Activated CD4-positive, alpha-beta T cell treated with anti-CD3 and anti-CD28 coated beads for 24 hours (primary cell): ENCODE data around the gene KNSTRN.

ENCODE experiments used
- DNase-seq, 2 donors: peaks; one replicate each; pipeline ENCODE4 v3.0.0-alpha.2; 2020; ENCODE audit warnings: low read depth in 2 of 2

The KNSTRN gene

DNA sequence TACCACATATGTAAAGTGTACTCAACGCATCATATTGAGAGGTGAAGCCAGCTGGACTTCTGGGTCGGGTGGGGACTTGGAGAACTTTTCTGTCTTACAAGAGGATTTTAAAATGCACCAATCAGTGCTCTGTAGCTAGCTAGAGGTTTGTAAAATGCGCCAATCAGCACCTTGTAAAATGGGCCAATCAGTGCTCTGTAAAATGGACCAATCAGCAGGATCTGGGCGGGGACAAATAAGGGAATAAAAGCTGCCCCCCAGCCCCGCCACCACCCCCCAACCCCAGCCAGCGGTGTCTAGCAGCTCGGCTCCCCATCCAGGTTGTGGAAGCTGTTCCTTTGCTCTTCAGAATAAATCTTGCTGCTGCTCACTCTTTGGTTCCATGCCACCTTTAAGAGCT lies 16.8 kb downstream of the KNSTRN start:
- no peak for DNase-seq

DNA sequence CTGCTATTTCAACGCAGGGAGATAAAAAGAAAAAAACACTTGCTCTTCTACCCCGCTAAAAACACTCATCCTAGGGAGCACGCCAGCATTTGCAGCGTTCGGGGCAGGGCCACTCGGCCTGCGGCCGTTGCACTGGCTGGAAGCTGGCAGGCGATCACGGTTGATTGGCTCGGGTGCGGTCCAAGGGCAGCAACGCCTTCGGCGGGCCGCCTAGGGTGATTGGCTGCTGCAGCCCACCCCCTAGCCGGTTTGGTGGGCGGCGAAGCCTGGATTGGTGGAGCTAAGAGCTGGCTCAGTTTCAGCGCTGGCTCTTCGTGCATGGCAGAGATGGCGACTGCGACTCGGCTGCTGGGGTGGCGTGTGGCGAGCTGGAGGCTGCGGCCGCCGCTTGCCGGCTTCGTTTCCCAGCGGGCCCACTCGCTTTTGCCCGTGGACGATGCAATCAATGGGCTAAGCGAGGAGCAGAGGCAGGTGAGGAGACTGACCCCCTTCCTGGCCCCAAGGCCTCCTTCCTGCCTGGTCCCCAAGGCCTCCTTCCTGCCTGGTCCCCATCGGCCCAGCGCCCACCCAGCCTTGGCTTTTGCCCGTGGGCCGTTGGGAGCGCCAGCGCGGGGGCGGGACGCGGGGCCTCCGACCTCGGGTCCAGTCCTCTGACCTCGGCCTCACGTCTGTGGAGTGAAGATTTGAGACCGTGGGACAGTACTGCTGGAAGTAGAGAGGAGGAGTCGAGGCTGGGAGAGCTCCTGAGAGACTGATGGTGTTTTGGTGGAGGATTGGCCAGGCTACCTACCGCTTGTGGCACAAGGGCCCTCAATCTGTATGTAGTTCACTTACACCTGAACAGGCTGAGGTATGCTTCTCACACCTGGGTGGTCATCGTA lies 23.2 kb downstream of the KNSTRN start, which contains the start of gene IVD:
IVD (plus strand) TSS at position 295 of the 881 bp plus-strand sequence; CDS start at position 328, 33 bp downstream.
- peak; percentile 84 to 85 for DNase-seq

DNA sequence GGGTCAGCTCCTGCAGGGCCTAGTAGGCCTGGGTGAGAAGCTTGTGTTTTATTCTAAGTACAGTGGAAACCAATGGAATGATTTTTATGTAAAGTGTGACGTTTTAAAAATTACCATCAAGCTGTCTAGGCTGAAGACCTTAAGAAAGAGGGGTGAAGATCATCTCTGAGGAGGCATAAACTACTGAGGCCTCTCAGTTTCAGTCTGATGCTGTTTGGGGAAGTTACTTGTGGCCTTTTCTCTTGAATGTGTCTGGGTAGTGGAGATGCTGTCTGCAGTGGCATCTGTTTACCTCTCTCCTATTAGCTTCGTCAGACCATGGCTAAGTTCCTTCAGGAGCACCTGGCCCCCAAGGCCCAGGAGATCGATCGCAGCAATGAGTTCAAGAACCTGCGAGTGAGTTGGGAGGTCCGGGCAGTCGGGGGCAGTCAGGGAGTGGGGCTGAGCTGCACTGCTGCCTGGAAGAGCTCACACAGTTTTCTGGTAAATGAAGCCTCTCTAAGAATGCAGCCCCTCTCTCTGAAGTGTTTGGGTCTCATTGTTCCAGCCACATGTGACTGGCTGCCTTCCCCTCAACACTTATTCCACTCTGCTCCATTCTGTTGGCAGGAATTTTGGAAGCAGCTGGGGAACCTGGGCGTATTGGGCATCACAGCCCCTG lies 24.9 kb downstream of the KNSTRN start:
- no peak for DNase-seq

DNA sequence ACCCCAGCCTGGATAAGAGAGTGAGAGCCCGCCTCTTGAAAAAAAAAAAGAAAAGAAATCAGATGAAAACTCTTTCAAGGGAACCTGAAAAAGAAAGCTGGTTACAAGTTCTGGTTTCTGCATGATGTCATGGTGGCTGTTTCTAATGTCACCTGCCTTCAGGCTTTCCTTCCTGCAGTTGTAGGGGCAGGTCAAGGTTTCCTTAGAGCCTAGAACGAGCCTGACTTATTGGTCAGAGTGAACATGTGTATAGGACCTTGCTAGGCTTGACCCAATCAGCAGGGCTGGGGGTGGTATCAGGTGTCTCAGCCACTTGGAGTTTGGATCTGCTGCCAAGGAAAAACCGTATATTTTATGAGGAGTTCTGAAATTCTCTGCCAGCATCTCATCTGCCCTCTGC lies 26.8 kb downstream of the KNSTRN start:
- DNase-seq, result no peak

DNA sequence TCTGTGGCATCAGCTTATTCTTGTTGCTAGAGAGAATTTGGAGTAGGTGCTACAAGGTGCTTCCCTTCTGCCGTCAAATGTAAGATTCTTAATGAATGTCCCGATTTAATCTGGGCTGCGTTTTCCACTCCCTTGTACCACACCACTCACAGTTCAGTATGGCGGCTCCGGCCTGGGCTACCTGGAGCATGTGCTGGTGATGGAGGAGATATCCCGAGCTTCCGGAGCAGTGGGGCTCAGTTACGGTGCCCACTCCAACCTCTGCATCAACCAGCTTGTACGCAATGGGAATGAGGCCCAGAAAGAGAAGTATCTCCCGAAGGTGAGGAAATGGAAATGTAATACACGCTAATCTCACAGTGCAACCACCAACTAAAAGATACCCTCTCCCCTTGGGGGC lies 28.0 kb downstream of the KNSTRN start:
- no peak for DNase-seq

DNA sequence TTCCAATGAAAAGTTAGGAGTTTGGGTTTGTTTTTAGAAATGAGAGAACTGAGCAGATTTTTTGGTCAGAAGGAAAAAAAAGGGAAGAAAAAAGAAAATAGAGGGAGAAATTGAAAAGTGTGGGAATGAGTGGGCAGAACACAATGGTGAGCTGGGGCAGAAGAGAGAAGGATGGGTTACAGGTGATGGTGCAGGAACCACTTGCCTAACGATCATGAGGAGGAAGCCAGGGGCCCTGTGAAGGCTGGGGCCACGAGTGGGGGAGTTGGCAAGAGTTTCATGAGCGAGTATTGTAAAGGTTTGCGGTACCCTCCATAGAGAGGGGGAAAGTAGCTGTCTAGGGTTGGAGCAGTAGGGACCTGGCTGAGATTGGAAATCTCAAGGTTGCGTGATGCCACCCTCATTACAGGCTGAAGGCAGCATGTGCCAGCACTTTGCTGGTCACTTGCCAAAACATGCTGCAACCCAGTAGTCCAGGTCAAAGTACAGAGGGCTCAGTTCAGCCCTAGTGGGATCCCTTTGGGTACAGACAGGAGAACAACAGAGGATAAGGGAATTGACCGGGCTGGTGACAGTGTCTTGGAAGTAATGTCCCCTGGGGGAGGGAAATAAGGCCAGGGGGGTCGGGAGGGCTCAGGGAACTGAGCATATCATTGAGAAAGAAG lies 29.7 kb downstream of the KNSTRN start:
- no peak for DNase-seq

DNA sequence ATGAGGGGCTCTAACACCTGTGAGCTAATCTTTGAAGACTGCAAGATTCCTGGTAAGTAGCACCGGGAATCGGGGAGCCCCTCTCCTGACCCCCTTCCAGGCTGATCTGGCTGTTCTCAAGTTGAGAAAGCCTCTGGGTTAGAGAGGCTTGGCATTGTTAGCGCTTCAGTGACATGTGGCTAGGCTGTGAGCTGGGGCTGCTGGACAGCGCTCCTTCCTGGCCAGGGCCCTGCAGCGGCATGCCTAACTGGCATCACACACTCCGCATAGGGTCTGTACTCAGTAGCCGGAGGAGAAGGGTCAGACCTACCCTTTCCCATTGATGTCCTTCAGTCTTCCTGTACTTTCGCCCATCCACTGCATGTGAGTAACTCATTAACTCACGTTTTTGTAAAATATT lies 30.5 kb downstream of the KNSTRN start:
- DNase-seq, result no peak

DNA sequence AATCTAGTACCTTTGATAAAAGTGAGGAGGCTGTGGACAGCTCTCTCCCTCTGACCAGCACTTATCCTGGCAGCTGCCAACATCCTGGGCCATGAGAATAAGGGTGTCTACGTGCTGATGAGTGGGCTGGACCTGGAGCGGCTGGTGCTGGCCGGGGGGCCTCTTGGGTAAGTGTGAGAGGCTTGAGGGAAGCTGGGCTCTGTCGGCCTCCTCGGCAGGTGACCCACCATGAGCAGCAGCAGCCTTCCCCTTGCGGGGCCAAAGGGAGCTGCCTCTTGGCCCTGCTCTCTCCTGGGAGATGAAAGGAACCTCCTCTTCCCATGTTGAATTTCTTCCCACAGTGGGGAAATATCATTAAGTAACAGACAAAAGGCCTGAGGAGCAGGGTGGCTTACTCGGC lies 32.3 kb downstream of the KNSTRN start:
- DNase-seq, result no peak

DNA sequence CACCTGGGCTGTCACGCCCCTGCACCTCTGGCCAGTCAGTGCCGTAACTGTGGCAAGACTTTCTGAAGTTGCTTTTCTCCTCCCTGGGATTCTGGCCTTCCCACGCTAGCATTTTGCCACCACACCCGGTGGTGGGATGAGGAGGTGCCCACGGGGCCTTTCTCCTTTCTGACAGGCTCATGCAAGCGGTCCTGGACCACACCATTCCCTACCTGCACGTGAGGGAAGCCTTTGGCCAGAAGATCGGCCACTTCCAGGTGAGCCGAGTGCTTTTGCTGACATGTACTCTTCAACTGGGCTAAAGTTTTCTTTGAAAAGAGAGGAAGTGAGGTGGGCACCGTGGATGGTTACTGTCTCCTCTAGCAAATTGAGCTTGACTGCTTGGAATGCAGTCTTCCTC lies 32.7 kb downstream of the KNSTRN start:
- DNase-seq, result no peak

DNA sequence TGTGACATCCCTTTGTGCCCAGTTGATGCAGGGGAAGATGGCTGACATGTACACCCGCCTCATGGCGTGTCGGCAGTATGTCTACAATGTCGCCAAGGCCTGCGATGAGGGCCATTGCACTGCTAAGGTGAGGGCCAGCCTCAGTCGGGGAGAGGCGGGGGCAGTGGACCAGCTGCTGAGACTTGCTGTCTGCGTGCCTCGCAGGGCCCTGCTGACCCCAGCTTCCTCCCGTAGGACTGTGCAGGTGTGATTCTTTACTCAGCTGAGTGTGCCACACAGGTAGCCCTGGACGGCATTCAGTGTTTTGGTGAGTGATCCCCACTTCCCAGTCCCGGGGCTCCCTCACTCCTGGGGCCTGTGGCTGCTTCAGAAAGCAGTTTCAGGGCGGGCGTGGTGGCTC lies 33.5 kb downstream of the KNSTRN start:
- no peak for DNase-seq

DNA sequence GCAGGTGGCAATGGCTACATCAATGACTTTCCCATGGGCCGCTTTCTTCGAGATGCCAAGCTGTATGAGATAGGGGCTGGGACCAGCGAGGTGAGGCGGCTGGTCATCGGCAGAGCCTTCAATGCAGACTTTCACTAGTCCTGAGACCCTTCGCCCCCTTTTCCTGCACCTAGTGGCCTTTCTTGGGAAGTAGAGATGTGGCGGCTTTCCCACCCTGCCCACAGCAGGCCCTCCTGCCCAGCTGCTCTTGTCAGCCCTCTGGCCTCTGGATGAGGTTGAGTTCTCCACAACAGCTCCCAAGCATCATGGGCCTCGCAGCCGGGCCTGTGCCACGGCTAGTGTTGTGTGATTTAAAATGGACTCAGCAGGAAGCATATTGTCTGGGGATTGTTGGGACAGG lies 35.6 kb downstream of the KNSTRN start:
- DNase-seq, result no peak

DNA sequence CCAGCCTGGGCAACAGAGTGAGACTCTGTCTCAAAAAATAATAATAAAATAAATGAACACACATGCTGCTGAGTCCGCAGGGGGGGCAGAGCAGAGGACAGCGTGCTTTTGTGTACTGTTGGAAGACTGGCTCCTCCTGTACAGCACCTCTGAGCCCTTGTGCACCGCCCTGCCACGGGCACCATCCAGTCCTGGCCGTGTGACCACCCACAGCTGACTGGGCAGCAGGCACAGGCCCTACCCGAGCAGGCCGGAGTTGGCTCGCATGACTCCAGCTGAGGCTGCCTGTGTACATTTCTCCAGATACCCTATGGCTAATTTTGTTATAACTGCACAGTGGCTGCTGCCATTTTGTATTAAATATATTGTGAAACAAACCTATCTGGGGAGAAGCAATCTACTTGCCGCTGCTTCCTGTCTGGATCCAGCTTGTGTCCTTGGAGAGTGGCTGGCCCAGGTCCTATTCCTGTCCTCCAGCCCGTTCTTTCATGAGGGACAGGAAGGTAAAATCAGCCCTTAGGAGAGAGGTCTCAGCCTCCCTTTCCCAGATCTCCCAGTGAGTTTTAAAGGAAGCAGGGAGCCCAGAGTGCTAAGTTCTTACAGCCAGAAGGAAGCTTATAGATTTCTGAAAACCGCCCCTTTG lies 37.7 kb downstream of the KNSTRN start:
- no peak for DNase-seq

DNA sequence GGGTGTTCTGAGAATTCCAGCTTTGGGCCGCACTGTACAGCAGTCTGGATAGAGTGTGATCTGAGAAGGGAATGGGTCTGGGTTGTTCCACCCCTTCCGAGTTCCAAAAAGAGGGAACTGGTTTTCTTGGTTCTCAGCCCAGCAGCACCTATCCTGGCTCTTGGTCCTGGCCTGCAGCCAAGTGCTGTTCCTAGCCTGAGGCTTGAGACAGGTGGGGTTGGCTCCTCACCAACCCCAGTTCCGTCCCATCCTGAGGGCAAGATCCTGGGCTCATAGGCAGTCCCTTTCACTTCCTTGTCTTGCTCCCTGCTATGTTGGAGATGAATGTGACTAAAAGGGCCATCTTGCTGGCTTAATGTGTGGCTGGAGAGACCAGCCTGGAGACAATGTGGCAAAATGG lies 38.3 kb downstream of the KNSTRN start:
- no peak for DNase-seq

DNA sequence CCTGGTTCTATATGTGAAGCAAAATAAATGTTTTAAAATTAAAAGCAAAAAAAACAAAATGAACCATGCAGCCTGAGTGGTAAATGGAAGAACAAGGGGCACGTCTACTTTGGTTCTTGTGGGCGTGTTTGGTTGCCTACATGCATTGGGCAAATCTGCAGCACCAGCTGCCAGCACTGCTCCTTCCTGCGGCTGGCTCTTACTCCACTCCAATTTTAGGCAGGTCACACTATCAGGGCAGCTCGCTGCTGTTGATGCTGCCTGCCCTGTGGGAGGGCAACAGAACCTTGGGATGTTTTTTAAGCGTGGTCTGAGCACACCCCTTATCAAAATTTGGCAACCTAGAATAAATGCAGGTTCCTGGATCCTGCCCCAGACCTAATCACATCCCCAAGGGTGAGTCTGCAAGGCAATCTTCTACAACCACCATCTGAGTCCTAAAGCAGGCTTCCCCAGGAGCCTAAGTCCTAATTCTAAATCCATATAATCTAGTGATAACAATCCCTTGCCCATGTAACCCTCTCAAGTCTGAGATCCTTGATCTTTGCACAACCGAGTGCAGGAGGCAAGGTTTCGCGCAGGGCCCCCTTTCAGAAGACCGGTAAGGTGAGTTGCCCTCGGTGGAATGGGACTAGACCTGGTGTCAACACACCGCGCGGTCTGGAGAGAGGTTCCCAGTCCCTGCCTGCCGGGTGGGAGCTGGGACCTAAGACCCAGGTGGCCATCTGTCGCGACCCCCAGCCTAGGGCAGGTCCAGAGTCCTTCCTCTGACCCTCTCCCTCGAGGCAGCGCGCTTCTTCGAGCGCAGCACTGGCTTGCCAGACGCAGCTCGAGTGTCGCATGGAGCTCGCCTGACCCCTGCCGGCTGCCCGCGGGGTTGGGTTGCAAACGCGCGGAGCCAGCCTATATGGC lies 39.0 kb downstream of the KNSTRN start:
- peak; percentile 70 to 82 for DNase-seq

DNA sequence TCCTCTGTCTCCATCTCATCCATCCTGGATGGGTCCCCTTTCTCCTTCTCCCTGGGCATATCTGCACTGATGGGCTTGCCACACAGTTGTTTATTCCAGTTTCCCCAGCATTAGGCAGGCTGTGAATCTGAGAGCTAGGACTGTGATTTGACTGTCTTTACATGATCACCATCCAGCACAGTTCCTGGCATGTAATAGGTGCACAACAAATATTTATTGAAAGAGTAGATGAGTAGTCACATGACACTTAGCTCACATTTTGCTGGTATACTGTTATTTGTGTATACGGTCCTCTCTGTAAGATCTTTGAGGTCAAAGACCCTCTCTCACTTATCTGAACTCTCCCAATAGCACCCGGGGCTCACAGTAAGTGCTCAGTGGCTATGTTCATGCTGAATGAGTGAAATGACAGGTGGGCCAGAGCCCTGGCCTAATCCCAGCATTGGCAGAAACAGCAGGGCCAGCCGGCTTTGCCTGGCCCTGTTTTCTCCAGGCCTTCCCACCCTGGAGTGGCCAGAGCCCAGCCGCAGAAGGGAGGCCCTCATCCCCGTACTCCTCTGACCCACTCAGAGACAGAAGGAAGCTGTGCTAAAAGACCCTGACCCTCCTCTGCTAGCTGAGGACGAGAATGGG lies 42.1 kb downstream of the KNSTRN start:
- no peak for DNase-seq

DNA sequence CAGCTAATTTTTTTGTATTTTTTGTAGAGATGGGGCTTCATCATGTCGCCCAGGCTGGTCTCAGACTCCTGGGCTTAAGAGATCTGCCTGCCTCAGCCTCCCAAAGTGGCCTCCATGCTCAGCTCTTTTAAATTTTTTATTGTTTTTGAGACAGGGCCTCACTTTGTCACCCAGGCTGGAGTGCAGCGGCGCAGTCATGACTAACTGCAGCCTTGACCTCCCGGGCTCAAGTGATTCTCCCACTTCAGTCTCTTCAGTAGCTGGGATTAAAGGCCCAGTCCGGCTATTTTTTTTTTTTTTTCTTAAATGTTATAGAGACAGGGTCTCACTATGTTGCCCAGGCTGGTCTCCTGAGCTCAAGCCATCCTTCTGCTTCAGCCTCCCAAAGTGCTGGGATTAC lies 43.2 kb downstream of the KNSTRN start:
- no peak for DNase-seq

DNA sequence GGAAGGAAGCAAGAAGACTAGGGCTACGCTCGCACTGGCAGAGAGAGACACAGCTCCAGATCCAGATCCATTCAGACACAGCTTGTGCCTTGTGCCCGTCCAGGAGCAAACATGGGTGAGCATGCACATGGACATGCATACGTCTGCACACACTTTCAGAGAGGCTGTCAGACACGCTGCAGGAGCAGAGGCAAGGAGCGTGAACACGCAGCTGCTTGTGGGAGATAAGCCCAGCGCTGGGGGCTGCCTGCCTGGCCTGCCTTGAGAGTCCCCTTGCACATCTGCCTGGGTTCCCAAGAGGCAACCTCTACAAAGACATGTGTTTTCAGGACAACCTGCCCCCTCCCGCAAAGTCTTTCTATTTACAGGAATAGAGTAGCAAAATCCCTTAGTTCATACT lies 44.7 kb downstream of the KNSTRN start:
- DNase-seq, result no peak

DNA sequence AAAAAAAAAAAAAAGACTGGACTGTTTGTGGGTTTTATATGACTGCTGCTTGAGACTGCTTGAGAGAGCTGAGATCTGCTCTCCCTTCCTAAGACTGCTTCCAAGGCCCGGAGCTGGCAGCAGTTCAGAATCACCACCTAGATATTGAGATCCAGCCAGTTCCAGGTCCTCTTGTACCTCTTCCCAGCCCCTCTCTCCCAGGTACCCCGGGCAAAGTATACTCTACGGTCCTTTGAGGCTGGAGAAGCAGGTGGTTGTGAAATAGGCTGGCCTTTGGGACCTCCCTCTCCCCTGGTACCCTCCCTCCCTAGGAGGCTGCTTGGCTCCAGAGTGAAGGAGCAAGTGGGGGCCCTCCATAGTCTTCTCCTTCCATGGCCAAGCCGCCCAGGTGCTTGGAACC lies 45.7 kb downstream of the KNSTRN start:
- no peak for DNase-seq

DNA sequence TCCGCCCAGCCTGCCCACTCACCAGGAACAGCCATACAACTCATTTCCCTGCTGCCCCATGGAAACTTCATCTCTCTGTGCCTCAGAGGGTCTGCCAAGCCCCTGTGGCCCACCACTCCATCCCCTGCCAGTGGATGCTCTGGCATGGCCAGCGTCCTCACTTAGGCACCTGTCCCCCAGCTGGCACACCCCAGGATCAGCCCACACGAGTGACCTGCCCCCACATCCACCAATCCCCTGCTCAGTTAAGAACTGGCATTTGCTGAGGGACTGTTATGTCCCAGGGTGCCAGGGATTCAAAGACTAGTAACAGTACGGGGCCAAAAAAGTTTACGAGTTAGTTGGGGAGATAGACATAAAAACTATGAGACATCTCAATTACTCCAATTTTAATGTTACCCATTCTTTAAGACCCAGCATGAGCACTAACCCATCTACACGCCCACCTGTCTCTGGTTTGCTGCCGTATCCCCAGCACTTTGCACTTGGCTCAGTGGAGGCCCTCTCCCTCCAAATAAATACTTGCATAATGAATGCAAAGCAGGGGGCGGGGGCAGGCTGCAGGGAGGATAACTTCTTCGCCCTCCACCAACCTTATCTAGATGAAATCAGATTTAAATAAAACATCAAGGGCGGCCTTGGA lies 46.7 kb downstream of the KNSTRN start:
- DNase-seq, result no peak

DNA sequence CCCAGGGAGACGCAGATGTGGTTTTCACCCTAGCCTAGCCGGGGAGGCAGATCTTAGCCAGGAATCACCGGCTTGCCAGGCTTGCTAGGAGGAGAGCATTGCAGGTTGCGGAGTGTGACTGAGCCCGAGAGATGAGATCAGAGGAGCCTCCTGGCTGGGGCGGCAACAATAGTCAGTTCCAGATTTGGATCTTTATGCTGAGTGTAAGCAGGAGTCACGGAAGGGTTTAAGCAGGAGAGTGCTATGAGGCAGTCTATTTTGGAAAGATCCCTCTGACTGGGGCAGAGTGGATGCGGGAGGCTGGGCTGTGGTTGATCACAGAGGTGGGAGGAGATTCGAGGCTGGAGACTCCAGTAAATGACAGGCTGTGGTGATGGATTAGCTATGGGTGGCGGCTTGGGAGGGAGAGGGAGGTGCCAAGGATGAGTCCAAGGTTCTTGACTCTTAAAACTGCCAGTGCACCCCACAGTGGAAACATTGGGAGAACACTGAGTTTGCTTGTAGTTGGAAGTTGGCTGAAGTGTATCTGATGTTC lies 47.8 kb downstream of the KNSTRN start:
- DNase-seq, result no peak
